GM19397 (cell line): Measurements from ENCODE around the gene KLF1.
"Not testable (repeated sequence)": the region's sequence is repeated elsewhere in the genome, so short reads cannot be mapped to it uniquely, and the experiment has no call there.

Source experiments
- ATAC-seq: cut with Tn5 transposase; IDR thresholded peaks from one replicate; pipeline ENCODE4 v1.9.1; 2021; ENCODE audit warnings: mild to moderate bottlenecking, moderate library complexity; ENCODE audit not compliant: unreplicated experiment

KLF1 gene

DNA sequence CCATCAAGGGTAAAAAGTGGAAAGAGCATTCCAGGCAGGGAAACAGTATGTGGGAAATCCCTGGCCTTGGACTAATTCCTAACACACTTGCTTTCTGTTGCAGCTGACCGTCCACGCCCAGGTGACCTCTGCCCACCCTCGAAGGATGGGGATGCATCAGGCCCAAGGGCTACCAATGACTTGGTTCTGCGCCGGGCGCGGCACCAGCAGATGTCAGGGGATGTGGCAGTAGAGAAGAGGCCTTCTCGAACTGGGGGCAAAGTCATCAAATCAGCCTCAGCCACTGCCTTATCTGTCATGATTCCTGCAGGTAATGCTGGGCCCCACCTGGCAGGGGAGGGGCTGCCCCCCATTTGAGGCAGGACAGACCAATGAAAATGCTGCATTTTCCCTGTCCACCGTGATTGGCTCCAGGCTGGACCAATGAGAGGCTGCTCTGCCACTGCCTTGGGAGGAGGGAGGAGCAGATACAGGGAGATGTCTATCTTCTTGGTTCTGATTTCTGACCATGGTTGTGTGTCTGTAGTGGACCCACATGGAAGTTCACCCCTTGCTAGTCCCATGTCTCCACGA lies 18.4 kb downstream of the KLF1 start:
- ATAC-seq = no peak

DNA sequence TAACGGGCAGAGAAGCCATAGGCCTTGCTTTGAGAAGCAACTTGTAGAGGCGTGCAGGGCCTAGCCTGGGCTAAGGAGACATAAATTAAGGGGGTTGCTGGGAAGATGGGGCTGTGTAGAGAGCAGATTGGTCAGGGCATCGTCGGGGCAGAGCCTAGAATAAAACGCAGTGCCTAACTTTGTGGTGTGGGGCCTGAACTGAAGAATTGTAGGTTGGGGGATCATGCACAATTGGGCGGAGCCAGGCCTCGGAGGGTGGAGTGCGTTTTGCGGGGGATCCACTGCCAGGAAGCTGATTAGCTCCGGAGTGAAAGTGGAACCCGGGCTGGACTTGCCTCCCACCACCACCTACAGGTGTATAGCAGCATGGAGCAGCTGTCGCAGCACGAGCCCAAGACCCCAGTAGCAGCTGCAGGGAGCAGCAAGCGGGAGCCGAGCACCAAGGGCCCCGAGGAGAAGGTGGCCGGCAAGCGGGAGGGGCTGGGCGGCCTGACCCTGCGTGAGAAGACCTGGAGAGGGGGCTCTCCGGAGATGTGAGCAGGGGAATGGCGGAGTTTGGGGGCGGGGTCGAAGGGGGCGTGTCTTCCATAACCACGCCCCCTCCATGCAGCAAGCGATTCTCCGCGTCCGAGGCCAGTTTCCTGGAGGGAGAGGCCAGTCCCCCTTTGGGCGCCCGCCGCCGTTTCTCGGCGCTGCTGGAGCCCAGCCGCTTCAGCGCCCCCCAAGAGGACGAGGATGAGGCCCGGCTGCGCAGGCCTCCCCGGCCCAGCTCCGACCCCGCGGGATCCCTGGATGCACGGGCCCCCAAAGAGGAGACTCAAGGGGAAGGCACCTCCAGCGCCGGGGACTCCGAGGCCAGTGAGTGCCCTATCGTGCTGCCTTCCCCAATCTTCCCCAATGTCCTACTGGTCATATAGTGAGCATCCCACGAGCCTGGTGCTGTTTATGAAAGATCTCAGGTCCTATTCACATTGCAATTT lies 19.6 kb downstream of the KLF1 start:
- peak; percentile 62 for ATAC-seq

DNA sequence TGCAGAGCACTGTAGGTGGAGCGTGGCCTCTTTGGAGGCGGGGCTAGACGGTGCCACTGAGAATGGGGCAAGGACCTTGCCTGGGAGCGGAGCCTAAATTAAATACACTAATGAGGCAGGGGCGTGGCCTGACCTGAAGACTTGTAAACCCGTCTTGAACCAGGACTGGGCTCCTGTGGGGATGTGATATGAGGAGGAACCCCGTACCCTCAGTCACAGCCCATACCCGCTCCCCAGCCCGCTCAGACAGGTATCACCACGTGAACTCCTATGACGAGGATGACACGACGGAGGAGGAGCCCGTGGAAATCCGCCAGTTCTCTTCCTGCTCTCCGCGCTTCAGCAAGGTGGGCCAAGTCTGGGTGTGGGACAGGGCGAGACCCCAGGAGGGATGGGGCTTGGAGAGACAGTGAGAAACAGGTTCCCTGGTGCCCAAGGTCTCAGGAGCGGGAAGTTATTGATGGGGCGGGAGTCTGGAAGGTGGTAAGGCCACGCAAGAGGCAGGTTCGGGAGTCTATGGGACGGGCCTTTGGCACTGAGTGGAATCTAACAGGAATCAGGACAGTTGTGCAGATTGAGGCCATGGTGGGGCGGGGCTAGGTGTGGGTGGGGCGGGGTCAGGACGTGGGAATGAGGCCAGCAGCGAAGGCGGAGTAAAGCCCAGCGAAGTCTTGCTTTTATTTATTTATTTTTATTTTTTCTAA lies 20.4 kb downstream of the KLF1 start:
- no peak for ATAC-seq

DNA sequence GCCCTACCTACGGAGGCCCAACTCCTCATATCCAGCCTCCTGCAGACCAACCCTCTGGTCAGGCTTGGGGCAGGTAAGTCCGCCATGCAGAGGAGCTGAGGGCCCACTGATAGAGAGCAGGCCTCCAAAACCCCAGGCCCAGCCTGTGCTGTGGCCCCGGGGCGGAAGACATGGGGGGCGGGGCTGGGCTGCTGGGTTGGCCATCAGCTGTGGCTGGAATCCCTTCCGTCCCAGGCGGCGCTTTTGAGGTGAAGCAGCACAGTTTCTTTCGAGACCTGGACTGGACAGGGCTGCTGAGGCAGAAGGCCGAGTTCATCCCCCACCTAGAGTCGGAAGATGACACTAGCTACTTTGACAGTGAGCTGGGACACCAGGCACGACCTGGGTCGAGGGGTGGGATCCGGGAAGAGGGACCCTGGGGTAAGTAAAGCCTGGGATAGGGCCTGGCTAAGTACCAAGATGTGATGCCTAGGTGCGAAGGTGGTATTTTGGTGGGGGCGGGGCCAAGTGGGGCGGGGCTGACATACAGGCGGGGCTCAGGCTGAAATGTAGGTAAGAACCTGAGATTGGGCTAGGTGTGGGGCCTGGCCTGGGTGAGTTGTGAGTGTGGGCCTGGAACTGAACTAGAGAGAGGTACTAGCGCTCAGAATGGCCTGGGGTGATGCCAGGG lies 21.1 kb downstream of the KLF1 start:
- ATAC-seq = no peak

DNA sequence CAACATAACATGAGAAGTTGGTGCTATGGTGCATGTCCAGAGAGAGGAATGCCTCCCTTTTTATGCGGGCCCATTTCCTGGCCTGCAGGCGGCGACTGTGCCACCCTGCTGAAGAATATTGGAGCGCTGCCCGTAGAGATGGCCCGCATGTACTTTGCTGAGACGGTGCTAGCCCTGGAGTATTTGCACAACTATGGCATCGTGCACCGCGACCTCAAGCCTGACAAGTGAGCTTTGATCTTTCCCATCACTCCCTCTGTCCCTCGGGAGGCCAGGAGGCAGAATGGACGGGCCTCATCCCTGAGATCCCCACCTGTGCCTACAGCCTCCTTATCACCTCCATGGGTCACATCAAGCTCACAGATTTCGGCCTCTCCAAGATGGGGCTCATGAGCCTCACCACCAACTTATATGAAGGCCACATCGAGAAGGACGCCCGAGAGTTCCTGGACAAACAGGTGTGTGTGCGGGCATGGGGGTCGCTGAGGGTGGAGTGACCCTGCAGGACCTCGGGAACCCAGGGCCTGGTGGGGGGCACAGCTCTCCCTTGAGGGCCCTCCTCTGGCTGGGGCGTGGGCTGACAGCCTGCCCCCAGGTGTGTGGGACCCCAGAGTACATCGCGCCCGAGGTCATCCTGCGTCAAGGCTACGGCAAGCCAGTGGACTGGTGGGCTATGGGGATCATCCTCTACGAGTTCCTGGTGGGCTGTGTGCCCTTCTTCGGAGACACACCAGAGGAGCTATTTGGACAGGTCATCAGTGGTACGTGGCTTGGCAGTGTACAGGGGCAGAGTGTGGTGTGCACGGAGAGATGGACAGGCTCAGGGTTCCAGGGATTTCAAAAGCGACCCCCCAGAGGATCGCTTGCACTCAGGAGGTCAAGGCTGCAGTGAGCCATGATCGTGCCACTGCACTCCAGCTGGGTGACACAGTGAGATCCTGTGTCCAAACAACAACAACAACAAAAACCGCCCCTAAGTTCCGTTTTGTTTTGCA lies 22.0 kb downstream of the KLF1 start:
- ATAC-seq = no peak

DNA sequence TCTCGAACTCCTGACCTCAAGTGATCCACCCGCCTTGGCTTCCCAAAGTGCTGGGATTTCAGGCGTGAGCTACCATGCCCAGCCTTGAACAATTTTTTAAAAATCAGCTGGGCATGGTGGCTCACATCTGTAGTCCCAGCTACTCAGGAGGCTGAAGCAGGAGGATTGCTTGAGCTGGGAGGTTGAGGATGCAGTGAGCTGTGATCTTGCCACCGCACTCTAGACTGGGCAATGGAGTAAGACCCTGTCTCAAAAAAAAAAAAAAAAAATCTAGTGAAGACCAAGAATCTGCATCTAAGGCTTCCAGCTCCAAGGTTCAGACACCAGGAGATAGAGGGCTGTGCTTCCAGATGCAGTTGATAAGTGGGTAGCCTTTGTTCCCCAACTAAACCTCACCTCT lies 22.9 kb downstream of the KLF1 start:
- ATAC-seq = no peak

DNA sequence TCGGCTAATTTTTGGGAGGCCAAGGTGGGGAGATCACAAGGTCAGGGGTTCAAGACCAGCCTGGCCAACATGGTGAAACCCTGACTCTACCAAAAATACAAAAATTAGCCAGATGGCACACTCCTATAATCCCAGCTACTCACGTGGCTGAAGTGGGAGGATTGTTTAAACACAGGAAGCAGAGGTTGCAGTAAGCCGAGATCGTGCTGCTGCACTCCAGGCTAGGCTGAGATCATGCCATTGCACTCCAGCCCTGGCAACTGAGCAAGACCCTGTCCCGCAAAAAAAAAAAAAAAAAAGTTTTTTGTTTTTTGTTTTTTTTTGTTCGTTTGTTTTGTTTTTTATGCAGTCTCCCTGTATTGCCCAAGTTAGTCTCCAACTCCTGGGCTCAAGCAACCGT lies 27.5 kb downstream of the KLF1 start:
- ATAC-seq = no peak

DNA sequence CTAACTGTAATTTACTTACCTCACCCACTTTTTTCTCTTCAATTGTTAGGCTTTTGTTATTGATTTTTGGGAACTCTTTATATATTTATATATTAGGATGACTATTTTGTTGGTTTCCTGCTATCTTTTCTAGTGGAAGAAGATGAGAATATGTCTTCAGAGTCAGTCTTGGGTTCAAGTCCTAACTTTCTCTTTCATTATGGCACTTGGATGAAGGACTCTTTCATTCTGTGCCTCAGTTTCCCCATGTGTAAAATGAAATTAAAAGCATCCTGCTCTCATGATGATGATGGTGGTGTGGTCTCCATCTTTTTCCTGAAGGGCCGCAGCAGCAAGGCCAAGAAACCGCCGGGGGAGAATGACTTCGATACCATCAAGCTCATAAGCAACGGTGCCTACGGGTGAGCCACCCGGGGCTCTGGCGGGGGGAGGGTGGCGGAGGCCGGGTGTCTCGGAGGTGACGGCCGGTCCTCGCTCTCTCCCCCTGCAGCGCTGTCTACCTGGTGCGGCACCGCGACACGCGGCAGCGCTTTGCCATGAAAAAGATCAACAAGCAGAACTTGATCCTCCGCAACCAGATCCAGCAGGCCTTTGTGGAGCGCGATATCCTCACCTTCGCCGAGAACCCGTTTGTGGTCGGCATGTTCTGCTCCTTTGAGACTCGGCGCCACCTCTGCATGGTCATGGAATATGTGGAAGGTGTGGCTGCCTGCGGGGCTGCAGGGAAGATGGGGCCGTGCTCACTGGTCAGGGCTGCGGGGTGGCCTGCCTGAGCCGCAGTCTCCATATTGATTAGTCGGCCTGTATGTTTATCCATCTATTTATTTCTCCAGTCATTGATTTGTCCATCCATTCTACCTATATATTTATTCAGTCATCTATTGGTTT lies 28.7 kb downstream of the KLF1 start:
- no peak for ATAC-seq

DNA sequence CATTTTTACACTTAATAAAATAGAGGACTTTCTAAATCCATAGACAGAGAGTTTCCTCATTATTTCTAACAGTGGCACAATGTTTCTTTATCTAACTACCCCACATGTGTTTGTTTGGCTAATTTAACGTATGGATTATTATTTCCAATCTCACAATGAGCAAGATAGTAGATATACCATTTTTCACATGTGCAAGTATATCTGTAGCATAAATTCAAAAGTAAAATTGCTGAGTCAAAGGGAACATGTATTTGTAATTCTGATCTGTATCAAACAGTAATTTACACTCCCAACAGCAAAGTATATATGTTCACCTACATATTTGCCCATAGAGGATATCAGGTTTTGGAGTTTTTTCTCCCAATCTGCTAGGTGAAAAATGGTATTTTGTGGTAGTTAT lies 30.3 kb downstream of the KLF1 start:
- ATAC-seq = no peak

DNA sequence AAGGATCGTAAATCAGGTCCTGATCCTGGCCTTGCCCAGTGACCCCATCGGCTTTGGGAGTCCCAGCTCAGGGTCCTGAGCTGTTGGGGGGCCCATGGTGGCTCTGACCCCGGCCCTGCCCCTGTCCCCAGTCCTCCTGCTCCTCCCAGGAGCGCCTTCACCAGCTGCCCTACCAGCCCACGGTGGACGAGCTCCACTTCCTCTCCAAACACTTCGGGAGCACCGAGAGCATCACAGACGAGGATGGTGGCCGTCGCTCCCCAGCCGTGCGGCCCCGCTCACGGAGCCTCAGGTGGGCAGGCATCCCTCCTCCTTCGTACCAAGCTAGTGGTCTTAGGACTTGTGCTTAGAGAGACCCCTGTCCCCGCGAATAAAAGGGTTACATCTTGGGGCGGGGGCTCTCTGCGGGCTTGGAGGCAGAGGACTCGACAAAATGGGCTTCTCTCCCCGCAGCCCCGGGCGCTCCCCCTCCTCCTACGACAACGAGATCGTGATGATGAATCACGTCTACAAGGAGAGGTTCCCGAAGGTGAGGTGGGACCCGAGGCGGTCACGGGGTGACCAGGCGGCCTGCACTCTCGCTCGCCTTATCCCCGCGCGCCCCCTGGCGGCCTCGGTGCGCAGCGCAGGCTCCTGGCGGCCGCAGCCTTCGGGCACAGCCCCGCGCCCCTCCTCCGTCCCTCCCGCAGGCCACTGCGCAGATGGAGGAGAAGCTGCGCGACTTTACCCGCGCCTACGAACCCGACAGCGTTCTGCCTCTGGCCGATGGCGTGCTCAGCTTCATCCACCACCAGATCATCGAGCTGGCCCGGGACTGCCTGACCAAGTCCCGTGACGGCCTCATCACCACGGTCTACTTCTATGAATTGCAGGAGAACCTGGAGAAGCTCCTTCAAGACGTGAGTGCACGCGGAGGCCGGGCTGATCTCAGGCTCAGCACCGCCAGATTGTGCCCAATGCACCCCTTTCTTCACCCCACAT lies 39.6 kb downstream of the KLF1 start:
- peak; percentile 55 for ATAC-seq

DNA sequence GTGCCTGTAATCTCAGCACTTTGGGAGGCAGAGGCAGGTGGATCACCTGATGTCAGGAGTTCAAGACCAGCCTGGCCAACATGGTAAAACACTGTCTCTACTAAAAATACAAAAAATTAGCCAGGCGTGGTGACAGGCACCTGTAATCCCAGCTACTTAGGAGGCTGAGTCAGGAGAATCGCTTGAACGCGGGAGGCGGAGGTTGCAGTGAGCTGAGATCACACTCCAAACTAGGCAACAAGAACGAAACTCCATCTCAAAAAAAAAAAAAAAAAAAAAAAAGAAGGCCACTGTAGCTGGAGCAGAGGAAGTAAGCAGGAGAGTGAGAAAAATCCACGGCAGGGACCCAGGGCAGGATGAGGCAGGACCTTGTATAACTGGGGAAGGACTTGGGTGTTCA lies 40.4 kb downstream of the KLF1 start:
- ATAC-seq = not testable (repeated sequence)

DNA sequence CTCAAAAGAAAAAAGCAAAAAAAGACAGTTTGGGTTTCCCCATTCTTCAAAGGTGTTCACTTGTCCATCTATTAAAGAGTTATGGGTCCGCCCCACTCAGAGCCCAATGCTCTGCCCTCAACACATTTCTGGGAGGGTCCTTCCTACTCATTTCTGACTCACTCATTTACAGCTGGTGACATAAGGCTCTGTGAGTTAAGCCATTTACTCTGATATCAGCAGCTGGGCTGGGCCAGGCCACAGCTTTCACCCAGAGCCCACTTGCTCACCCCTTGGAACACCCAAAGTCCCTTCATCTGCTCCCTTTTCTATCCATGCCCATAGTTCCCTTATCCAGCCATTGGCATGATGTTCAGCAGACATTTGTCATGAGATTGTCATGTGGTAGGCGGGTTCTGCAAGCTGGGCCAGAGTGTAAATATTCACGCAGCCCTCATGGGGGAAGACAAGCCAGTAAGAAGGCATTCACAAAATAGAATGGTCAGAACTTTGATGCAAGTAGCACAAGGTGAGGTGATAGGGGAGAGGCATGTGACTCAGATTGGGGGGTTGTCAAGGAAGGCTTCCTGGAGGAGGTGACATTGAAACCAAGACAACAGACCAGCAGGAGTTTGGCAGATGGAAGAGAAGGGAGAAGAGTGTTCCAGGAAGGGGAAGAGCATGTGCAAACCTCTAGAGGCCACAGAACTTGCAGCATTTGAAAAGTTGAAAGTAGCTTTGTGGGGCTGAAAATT lies 42.8 kb downstream of the KLF1 start:
- no peak for ATAC-seq

DNA sequence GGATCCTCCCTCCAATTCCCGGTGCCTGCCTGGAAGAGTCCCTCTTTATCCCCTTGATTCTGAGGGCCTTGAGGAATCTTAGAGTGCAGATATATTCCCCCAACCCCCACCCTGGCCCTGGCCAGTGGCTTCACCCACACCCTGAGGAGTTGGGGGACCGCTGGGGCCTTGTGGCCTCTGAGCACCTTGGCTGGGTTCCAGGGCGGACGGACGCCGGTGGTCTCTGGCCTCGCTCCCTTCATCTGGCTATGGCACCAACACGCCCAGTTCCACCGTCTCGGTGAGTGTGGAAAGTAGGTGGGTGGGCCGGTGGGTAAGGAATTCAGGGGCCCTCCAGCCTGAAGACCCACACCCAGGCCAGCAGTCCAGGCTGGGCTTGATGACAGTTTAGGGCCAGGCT lies 43.7 kb downstream of the KLF1 start:
- ATAC-seq = no peak

DNA sequence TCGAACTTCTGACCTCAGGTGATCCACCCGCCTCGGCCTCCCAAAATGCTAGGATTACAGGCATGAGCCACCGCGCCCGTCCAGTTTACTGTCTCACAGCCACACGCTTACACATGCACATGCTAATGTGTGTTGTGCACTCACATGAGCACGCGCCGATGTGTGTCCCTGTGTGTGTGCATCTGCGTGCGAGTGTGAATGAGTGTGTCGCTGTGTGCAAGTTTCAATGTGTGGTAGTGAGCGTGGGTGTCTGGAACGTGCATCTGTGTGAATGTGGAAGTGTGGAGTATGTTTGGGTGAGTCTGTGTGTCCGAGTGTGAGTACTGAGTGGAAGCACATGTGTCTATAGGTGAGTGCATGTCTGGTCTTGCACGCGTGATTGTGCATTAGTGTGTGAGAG lies 44.5 kb downstream of the KLF1 start:
- no peak for ATAC-seq

DNA sequence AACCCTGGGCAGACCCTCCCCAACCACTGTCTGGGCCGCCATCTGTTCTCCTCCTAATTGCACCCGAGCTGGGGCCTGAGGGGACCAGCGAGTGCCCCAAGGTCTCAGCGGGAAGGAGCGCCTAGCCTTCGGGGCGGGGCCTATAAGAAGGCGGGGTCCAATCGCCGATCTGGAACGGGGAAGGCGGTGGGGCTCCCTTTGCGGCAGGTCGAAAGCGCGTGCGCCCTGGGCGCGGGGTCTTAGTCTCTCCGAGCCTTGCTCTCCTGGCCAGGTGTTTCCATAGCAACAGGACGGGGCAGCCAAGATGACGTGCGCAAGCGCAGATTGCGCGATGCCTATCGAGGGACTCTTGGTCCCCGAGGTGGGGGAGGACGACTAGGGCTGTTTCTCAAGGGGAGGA lies 45.9 kb downstream of the KLF1 start:
- ATAC-seq = no peak

DNA sequence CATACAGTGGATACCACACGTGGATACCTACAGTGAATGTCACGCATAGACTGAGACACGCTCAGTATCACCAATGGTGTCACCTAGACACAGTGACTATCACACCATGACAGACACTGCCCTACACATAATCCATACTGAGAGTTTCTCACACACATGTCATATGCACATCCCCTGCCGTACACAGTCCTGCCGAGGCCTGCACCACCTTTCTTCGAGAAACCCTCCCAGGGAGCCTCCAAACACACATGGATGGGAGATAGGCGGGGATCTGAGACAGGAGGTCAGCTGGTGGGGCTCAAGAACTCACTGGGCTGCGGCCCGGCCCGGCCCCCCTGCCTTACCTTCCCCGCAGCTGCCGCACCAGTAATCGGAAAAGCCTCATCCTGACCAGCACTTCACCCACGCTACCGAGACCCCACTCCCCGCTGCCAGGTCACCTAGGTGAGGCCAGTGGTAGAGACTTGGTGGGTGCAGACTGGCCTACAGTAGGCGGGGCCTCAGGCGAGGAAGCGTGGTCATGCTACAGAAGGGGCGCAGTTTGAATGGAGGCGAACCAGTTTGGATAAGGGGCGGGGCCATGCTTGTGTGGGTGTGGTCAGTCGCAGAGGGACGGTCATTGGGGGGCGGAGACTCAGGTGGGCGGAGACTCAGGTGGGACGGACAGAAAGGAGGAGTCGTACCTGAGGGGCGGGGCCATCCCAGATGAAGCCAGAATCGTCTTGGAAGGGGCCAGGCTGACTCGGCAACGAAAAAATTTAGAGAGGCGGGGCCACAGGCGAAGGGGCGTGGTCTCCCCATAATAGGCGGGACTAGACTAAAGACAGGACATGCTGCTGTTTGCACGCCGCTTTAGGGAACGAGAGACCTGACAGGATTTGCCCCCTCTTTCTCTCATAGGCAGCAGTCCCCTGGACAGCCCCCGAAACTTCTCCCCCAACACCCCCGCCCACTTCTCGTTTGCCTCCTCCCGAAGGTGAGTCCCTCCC lies 46.6 kb downstream of the KLF1 start:
- no peak for ATAC-seq
